ENCODE results near the gene FAM3D. TPM values are rescaled to one million over a fixed set of nuclear protein-coding genes. Genes with fewer than 3 reads are reported as not detected.

FAM3D gene
- total and polyA plus RNA-seq, 9 of the 15 experiments (the other 6 are each of a cell fraction or from before 2014, with no cell fraction given): not detected

- Histone ChIP-seq H3K79me2 (ENCODE audit: control insufficient read depth, insufficient read depth, low read length) (no peaks in the 10 kb centered on the region), H4K20me1 (replicated peaks; ENCODE audit: control insufficient read depth, insufficient read depth, low read length) (no peaks in the 10 kb centered on the region), H3K4me1 (replicated peaks in 1 of 2; ENCODE audit: control insufficient read depth in 2 of 2, insufficient read depth in 2 of 2, low read length in 2 of 2) (no peaks in the 10 kb centered on the region), H3K27me3 (ENCODE audit: control insufficient read depth in 2 of 2, insufficient read depth in 2 of 2, low read length in 2 of 2) (peaks cover 3 to 20% of the 10 kb centered on the region in 2 experiments; a peak in 3 of 5 replicates), H3K9ac (ENCODE audit: insufficient read depth in 1 of 2, low read depth in 2 of 2, low read length in 2 of 2) (no peak overlapping the region), H3K9me3 (replicated peaks; ENCODE audit: control insufficient read depth, insufficient read depth, low read depth, low read length) (no peaks in the 10 kb centered on the region), H3K4me3 (no peak overlapping the region), H3K27ac (ENCODE audit: extremely low read depth, low read depth, low read length) (no peak overlapping the region), H3K36me3 (ENCODE audit: control insufficient read depth, insufficient read depth, low read length) (no peaks in the 10 kb centered on the region), H3K9me1 (ENCODE audit: control insufficient read depth, insufficient read depth, low read length) (no peaks in the 10 kb centered on the region), H2AFZ (ENCODE audit: low read depth, low read length) (no peak overlapping the region), H3K4me2 (ENCODE audit: insufficient read depth, low read length) (no peak overlapping the region)
- BruUV-seq (replicated peaks): no TSS peak
- intact Hi-C loops (cut with micrococcal nuclease) (no loop called here), in situ Hi-C loops (cut with MboI) (no loop called here)
- FAIRE-seq: no peak
- WGBS (ENCODE audit: insufficient coverage, low coverage, missing lambda C conversion rate): 3% methylated on average over 5 of the region's 5 CpGs
- TF ChIP-seq NFE2L1 (tag; IDR thresholded peaks at IDR 0.05; ENCODE audit: borderline replicate concordance, low read depth): peak; percentile 48; the same call in 1 of the 2 replicates
- no peak for TF ChIP-seq ESRRB (CRISPR knock-in tag; IDR thresholded peaks at IDR 0.05; ENCODE audit: borderline replicate concordance)
- TF ChIP-seq C11orf30 (IDR thresholded peaks at IDR 0.05; ENCODE audit: low read depth): no peak
- peak; percentile 75 for TF ChIP-seq MAFG (tag; conservative IDR thresholded peaks at IDR 0.05)
- TF ChIP-seq CEBPB (tag; IDR thresholded peaks at IDR 0.05): no peak
- DNase-seq (ENCODE audit: extremely low read depth in 1 of 4, low spot score in 3 of 4): no peak
- ATAC-seq: no peak
- ChIA-PET POLR2A (no interaction called here), CTCF (ENCODE audit: low intra/inter-chr PET ratio) (no interaction called here)
These were observed 16.5 kb upstream of the FAM3D start for GRCh38 chr3:58683001-58683458.

DNA sequence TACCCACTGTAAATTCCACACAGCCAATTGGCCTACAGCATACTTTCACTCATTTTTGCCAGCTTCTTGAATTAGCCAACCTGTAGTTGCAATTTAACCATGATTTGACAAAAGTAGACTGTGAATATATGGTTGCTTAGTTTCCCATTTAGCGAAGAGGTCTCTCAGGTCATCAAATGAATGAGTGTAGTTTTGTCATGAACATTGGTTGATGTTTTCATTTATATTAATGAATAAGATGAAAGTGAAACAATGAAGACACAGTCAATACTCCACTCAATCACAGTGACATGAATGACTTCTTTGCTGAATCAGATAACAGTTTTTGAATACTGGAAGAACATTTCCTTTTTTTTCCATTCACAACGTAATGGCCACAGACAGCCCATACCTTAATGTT, 15.3 kb upstream of the FAM3D start:
- no peaks in the 10 kb centered on the region for H3K4me1 ChIP-seq (replicated peaks in 1 of 2; ENCODE audit: control insufficient read depth in 2 of 2, insufficient read depth in 2 of 2, low read length in 2 of 2)
- H3K9me1 ChIP-seq (ENCODE audit: control insufficient read depth, insufficient read depth, low read length): no peaks in the 10 kb centered on the region
- no TSS peak for BruUV-seq (replicated peaks)
- ChIA-PET CTCF (ENCODE audit: low intra/inter-chr PET ratio) (interaction anchor here (0.6 kb wide), 1 partner anchor 12 kb away, joined by 3 read pairs; no protein-coding TSS in a partner anchor), POLR2A (interaction anchor here (0.6 kb wide), 1 partner anchor 49 kb away, joined by 4 read pairs; no protein-coding TSS in a partner anchor)
- H3K9ac ChIP-seq (ENCODE audit: insufficient read depth in 1 of 2, low read depth in 2 of 2, low read length in 2 of 2): no peak overlapping the region
- no peaks in the 10 kb centered on the region for H3K79me2 ChIP-seq (ENCODE audit: control insufficient read depth, insufficient read depth, low read length)
- no peak overlapping the region for H2AFZ ChIP-seq (ENCODE audit: low read depth, low read length)
- intact Hi-C loops (cut with micrococcal nuclease): no loop called here
- no peak for ATAC-seq
- H3K27ac ChIP-seq (ENCODE audit: extremely low read depth, low read depth, low read length): no peak overlapping the region
- FAIRE-seq: no peak
- H3K36me3 ChIP-seq (ENCODE audit: control insufficient read depth, insufficient read depth, low read length): no peaks in the 10 kb centered on the region
- in situ Hi-C loops (cut with MboI): no loop called here
- no peaks in the 10 kb centered on the region for H3K9me3 ChIP-seq (replicated peaks; ENCODE audit: control insufficient read depth, insufficient read depth, low read depth, low read length)
- no peak overlapping the region for H3K4me3 ChIP-seq
- TF ChIP-seq SREBF2 (CRISPR knock-in tag; IDR thresholded peaks at IDR 0.05) (no peak), MEIS2 (IDR thresholded peaks at IDR 0.05; ENCODE audit: partially characterized antibody) (peak; percentile 10), OTX1 (CRISPR knock-in tag; IDR thresholded peaks at IDR 0.05) (no peak), MAFF (IDR thresholded peaks at IDR 0.05; ENCODE audit: low read length) (no peak)
- peaks cover 3 to 20% of the 10 kb centered on the region in 2 experiments; a peak in 3 of 5 replicates for H3K27me3 ChIP-seq (ENCODE audit: control insufficient read depth in 2 of 2, insufficient read depth in 2 of 2, low read length in 2 of 2)
- no peak for DNase-seq (ENCODE audit: extremely low read depth in 1 of 4, low spot score in 3 of 4)
- no peaks in the 10 kb centered on the region for H4K20me1 ChIP-seq (replicated peaks; ENCODE audit: control insufficient read depth, insufficient read depth, low read length)
- no peak overlapping the region for H3K4me2 ChIP-seq (ENCODE audit: insufficient read depth, low read length)
- WGBS (ENCODE audit: insufficient coverage, low coverage, missing lambda C conversion rate): 0% methylated on average over 2 of the region's 2 CpGs

Measured in K562 (cell line).